Neuronal stem cell (in vitro differentiated cells): Measurements from ENCODE around the gene PDZD7.

Experiments
- DNase-seq: peaks from one replicate; pipeline ENCODE4 v3.0.0-alpha.2; 2013; ENCODE audit warnings: low spot score
- H2AFZ ChIP-seq: one replicate; pipeline ENCODE4 v1.6.1; 2013; ENCODE audit warnings: mild to moderate bottlenecking, low read length, inconsistent platforms
- H2AK5ac ChIP-seq: 2 replicates; pipeline ENCODE4 v1.6.1; 2013; ENCODE audit warnings: low read depth, mild to moderate bottlenecking, inconsistent platforms, low read length, moderate library complexity, mixed read lengths
- H2BK120ac ChIP-seq: 2 replicates; pipeline ENCODE4 v1.6.1; 2013; ENCODE audit warnings: low read depth, mild to moderate bottlenecking, inconsistent platforms, low read length, moderate library complexity, mixed read lengths
- H2BK12ac ChIP-seq: one replicate; pipeline ENCODE4 v1.6.1; 2013; ENCODE audit warnings: low read length, inconsistent platforms
- H2BK15ac ChIP-seq: 2 replicates; pipeline ENCODE4 v1.6.1; 2013; ENCODE audit warnings: mild to moderate bottlenecking, low read length, inconsistent platforms, mixed read lengths
- H2BK5ac ChIP-seq: one replicate; pipeline ENCODE4 v1.6.1; 2013; ENCODE audit warnings: inconsistent platforms, mild to moderate bottlenecking, low read length, moderate library complexity
- H3K14ac ChIP-seq: one replicate; pipeline ENCODE4 v1.6.1; 2013; ENCODE audit warnings: low read length, inconsistent platforms
- H3K18ac ChIP-seq: 2 replicates; pipeline ENCODE4 v1.6.1; 2013; ENCODE audit warnings: low read length, inconsistent platforms
- H3K23ac ChIP-seq: 2 replicates; pipeline ENCODE4 v1.6.1; 2013; ENCODE audit warnings: low read depth, mild to moderate bottlenecking, mixed read lengths, low read length, inconsistent platforms; ENCODE audit not compliant: poor library complexity
- H3K27ac ChIP-seq: replicated peaks from 3 replicates; pipeline ENCODE4 v1.5.1; 2013; ENCODE audit warnings: low read length, inconsistent platforms
- H3K27me3 ChIP-seq, 3 experiments: 2 replicates each; pipeline ENCODE4 v1.6.1; 2013; ENCODE audit warnings: low read length in 3 of 3, mild to moderate bottlenecking in 2 of 3, inconsistent platforms in 1 of 3, low read depth in 1 of 3, mixed read lengths in 1 of 3, moderate library complexity in 1 of 3; ENCODE audit not compliant: control insufficient read depth in 3 of 3, insufficient read depth in 3 of 3
- H3K36me3 ChIP-seq, 2 donors: replicated peaks in 1 of 2; 2 replicates each; pipeline ENCODE4 v1.6.1; 2013; ENCODE audit warnings: low read length in 2 of 2; ENCODE audit not compliant: control insufficient read depth in 2 of 2, insufficient read depth in 2 of 2
- H3K4ac ChIP-seq: 2 replicates; pipeline ENCODE4 v1.6.1; 2013; ENCODE audit warnings: inconsistent platforms, mild to moderate bottlenecking, low read length, moderate library complexity
- H3K4me1 ChIP-seq, 2 donors: 1 replicate in 1 of 2; 2 replicates in 1 of 2; pipeline ENCODE4 v1.6.1; 2013; ENCODE audit warnings: low read length in 2 of 2, low read depth in 1 of 2; ENCODE audit not compliant: control insufficient read depth in 2 of 2, insufficient read depth in 1 of 2
- H3K4me2 ChIP-seq: one replicate; pipeline ENCODE4 v1.6.1; 2013; ENCODE audit warnings: mild to moderate bottlenecking, low read length, inconsistent platforms; ENCODE audit not compliant: insufficient read depth, poor library complexity, severe bottlenecking
- H3K4me3 ChIP-seq, 2 donors: 2 replicates each; pipeline ENCODE4 v1.5.1; 2013; ENCODE audit warnings: low read length in 2 of 2, mild to moderate bottlenecking in 2 of 2, inconsistent platforms in 1 of 2, moderate library complexity in 1 of 2
- H3K79me1 ChIP-seq: one replicate; pipeline ENCODE4 v1.6.1; 2013; ENCODE audit warnings: low read depth, mild to moderate bottlenecking, inconsistent platforms, low read length, moderate library complexity
- H3K9ac ChIP-seq: one replicate; pipeline ENCODE4 v1.6.1; 2013; ENCODE audit warnings: mild to moderate bottlenecking, low read depth, low read length, inconsistent platforms; ENCODE audit not compliant: poor library complexity
- H3K9me3 ChIP-seq, 2 donors: replicated peaks in 1 of 2; 2 replicates each; pipeline versions ENCODE3 to v1.6.1; 2013; ENCODE audit warnings: low read length in 2 of 2, mild to moderate bottlenecking in 2 of 2, inconsistent platforms in 1 of 2, low read depth in 1 of 2, mixed read lengths in 1 of 2, moderate library complexity in 1 of 2; ENCODE audit not compliant: control insufficient read depth in 2 of 2, insufficient read depth in 1 of 2
- H4K8ac ChIP-seq: one replicate; pipeline ENCODE4 v1.6.1; 2013; ENCODE audit warnings: low read depth, mild to moderate bottlenecking, inconsistent platforms, low read length, moderate library complexity
- H4K91ac ChIP-seq: one replicate; pipeline ENCODE4 v1.6.1; 2013; ENCODE audit warnings: low read length, low read depth, mild to moderate bottlenecking, inconsistent platforms; ENCODE audit not compliant: poor library complexity
- WGBS, 2 donors: extraction: QIAGEN DNeasy Blood & Tissue Kit; methylation state at CpG; one replicate each; pipeline ENCODE4 v1.1.7; 2013; ENCODE audit warnings: missing lambda C conversion rate in 2 of 2, mixed read lengths in 1 of 2; ENCODE audit not compliant: insufficient read length in 2 of 2, insufficient replicate concordance in 1 of 2; ENCODE audit errors: extremely low coverage in 2 of 2; 5-methylcytosine and 5-hydroxymethylcytosine counted together

PDZD7 gene

GRCh38 chr10:100980711-100981110, 50.2 kb downstream of the PDZD7 start:
- Histone ChIP-seq H3K23ac (no peak overlapping the region), H3K4me2 (no peak overlapping the region), H3K79me1 (no peaks in the 10 kb centered on the region), H3K4ac (no peak overlapping the region), H4K8ac (no peak overlapping the region), H2AFZ (no peak overlapping the region), H3K36me3 (peaks cover 39 to 70% of the 10 kb centered on the region in 2 donors), H2BK15ac (no peak overlapping the region), H2BK12ac (no peak overlapping the region), H3K9ac (no peak overlapping the region), H3K18ac (no peak overlapping the region), H2AK5ac (no peak overlapping the region), H3K14ac (no peak overlapping the region), H3K9me3 (no peaks in the 10 kb centered on the region), H3K4me3 (no peak overlapping the region), H2BK120ac (no peak overlapping the region), H4K91ac (no peak overlapping the region), H3K27me3 (no peaks in the 10 kb centered on the region), H3K4me1 (no peaks in the 10 kb centered on the region), H3K27ac (no peak overlapping the region), H2BK5ac (no peak overlapping the region)
- no peak for DNase-seq
- WGBS, 2 donors: no CpG with 5 or more reads among the region's 7 CpGs

- Histone ChIP-seq H3K4me2 (no peak overlapping the region), H3K4me3 (no peak overlapping the region), H3K27ac (no peak overlapping the region), H2BK120ac (no peak overlapping the region), H3K27me3 (no peaks in the 10 kb centered on the region), H2AK5ac (no peak overlapping the region), H2BK12ac (no peak overlapping the region), H3K23ac (no peak overlapping the region), H4K91ac (no peak overlapping the region), H3K18ac (no peak overlapping the region), H3K4ac (no peak overlapping the region), H2BK15ac (no peak overlapping the region), H2AFZ (no peak overlapping the region), H3K36me3 (peaks cover 39 to 66% of the 10 kb centered on the region in 2 donors), H3K9me3 (no peaks in the 10 kb centered on the region), H2BK5ac (peak overlapping the region; percentile 3), H3K79me1 (no peaks in the 10 kb centered on the region), H3K4me1 (no peaks in the 10 kb centered on the region), H3K9ac (no peak overlapping the region), H3K14ac (no peak overlapping the region), H4K8ac (no peak overlapping the region)
- WGBS, 2 donors: no CpG with 5 or more reads among the region's 2 CpGs
- DNase-seq: no peak
Observed at GRCh38 chr10:100980311-100980710, 50.6 kb downstream of the PDZD7 start.

- Histone ChIP-seq H2BK12ac (no peak overlapping the region), H2BK5ac (peak overlapping the region; percentile 3), H3K18ac (no peak overlapping the region), H3K9me3 (no peaks in the 10 kb centered on the region), H4K8ac (no peak overlapping the region), H2BK15ac (no peak overlapping the region), H3K4me2 (no peak overlapping the region), H3K4me3 (no peak overlapping the region), H3K4me1 (no peaks in the 10 kb centered on the region), H2AK5ac (no peak overlapping the region), H3K27ac (no peak overlapping the region), H2AFZ (no peak overlapping the region), H3K23ac (no peak overlapping the region), H3K36me3 (peaks cover 38 to 61% of the 10 kb centered on the region in 2 donors), H3K79me1 (no peaks in the 10 kb centered on the region), H3K27me3 (no peaks in the 10 kb centered on the region), H3K9ac (no peak overlapping the region), H3K14ac (no peak overlapping the region), H4K91ac (no peak overlapping the region), H3K4ac (no peak overlapping the region), H2BK120ac (no peak overlapping the region)
- no CpG with 5 or more reads among the region's 16 CpGs for WGBS, 2 donors
- DNase-seq: no peak
Observed at GRCh38 chr10:100979791-100980272, 51.1 kb downstream of the PDZD7 start.

- no peaks in the 10 kb centered on the region for H3K27me3 ChIP-seq
- no peak overlapping the region for H3K27ac ChIP-seq
- no peak overlapping the region for H3K4me3 ChIP-seq
- H2BK5ac ChIP-seq: no peak overlapping the region
- no peak for DNase-seq
- no peak overlapping the region for H2BK12ac ChIP-seq
- H3K9ac ChIP-seq: no peak overlapping the region
- H3K79me1 ChIP-seq: no peaks in the 10 kb centered on the region
- no CpG with 5 or more reads among the region's 10 CpGs for WGBS, 2 donors
- H3K18ac ChIP-seq: no peak overlapping the region
- H2AK5ac ChIP-seq: no peak overlapping the region
- no peaks in the 10 kb centered on the region for H3K9me3 ChIP-seq
- no peaks in the 10 kb centered on the region for H3K4me1 ChIP-seq
- no peak overlapping the region for H4K8ac ChIP-seq
- no peak overlapping the region for H2AFZ ChIP-seq
- peaks cover 38 to 51% of the 10 kb centered on the region in 2 donors for H3K36me3 ChIP-seq
- no peak overlapping the region for H3K4ac ChIP-seq
- H3K14ac ChIP-seq: no peak overlapping the region
- no peak overlapping the region for H2BK120ac ChIP-seq
- H3K4me2 ChIP-seq: no peak overlapping the region
- H4K91ac ChIP-seq: no peak overlapping the region
- H3K23ac ChIP-seq: no peak overlapping the region
- no peak overlapping the region for H2BK15ac ChIP-seq
Observed at GRCh38 chr10:100978901-100979195, 52.1 kb downstream of the PDZD7 start.
